Trophoblast cell (in vitro differentiated cells and primary cell): ENCODE data around the gene AKAP7.

ENCODE experiments used
- DNase-seq, 2 donors: peaks; one replicate each; pipeline ENCODE4 v3.0.0-alpha.2; 2016
- H2AFZ ChIP-seq: 2 replicates; pipeline ENCODE4 v1.6.1; 2013; ENCODE audit warnings: low read length, moderate library complexity, mild to moderate bottlenecking; ENCODE audit not compliant: insufficient read depth, poor library complexity
- H2AK5ac ChIP-seq: 2 replicates; pipeline ENCODE4 v1.6.1; 2013; ENCODE audit warnings: mild to moderate bottlenecking, low read length
- H2BK120ac ChIP-seq: 2 replicates; pipeline ENCODE4 v1.6.1; 2013; ENCODE audit warnings: low read length, mild to moderate bottlenecking, moderate library complexity; ENCODE audit not compliant: insufficient read depth, poor library complexity
- H2BK12ac ChIP-seq: 2 replicates; pipeline ENCODE4 v1.6.1; 2013; ENCODE audit warnings: mild to moderate bottlenecking, low read length, moderate library complexity
- H2BK5ac ChIP-seq: 2 replicates; pipeline ENCODE4 v1.6.1; 2013; ENCODE audit warnings: low read length, low read depth, moderate library complexity, mild to moderate bottlenecking; ENCODE audit not compliant: poor library complexity
- H3K14ac ChIP-seq: 2 replicates; pipeline ENCODE4 v1.6.1; 2013; ENCODE audit warnings: mild to moderate bottlenecking, low read length
- H3K18ac ChIP-seq: 2 replicates; pipeline ENCODE4 v1.6.1; 2013; ENCODE audit warnings: mild to moderate bottlenecking, low read length
- H3K23ac ChIP-seq: 2 replicates; pipeline ENCODE4 v1.6.1; 2013; ENCODE audit warnings: low read length
- H3K27ac ChIP-seq: 2 replicates; pipeline ENCODE4 v1.5.1; 2013; ENCODE audit warnings: low read depth, mild to moderate bottlenecking, inconsistent platforms, low read length, moderate library complexity
- H3K27me3 ChIP-seq: 2 replicates; pipeline ENCODE4 v1.6.1; 2013; ENCODE audit warnings: inconsistent platforms, mild to moderate bottlenecking, low read length, moderate library complexity; ENCODE audit not compliant: insufficient read depth
- H3K36me3 ChIP-seq, 2 experiments: 1 replicate in 1 of 2; 2 replicates in 1 of 2; pipeline ENCODE4 v1.6.1; 2013; ENCODE audit warnings: low read length in 2 of 2, mild to moderate bottlenecking in 2 of 2, moderate library complexity in 1 of 2; ENCODE audit not compliant: insufficient read depth in 2 of 2, control insufficient read depth in 1 of 2
- H3K4ac ChIP-seq: 2 replicates; pipeline ENCODE4 v1.6.1; 2013; ENCODE audit warnings: low read depth, mild to moderate bottlenecking, low read length, moderate library complexity
- H3K4me1 ChIP-seq, 2 experiments: 1 replicate in 1 of 2; 2 replicates in 1 of 2; pipeline ENCODE4 v1.6.1; 2013; ENCODE audit warnings: low read length in 2 of 2, mild to moderate bottlenecking in 2 of 2, moderate library complexity in 1 of 2; ENCODE audit not compliant: insufficient read depth in 2 of 2, control insufficient read depth in 1 of 2
- H3K4me2 ChIP-seq: 2 replicates; pipeline ENCODE4 v1.6.1; 2013; ENCODE audit warnings: inconsistent platforms, mild to moderate bottlenecking, low read length, moderate library complexity
- H3K4me3 ChIP-seq: 2 replicates; pipeline ENCODE4 v1.5.1; 2013; ENCODE audit warnings: mild to moderate bottlenecking, low read depth, low read length, inconsistent platforms
- H3K79me1 ChIP-seq: one replicate; pipeline ENCODE4 v1.6.1; 2013; ENCODE audit warnings: low read length
- H3K79me2 ChIP-seq: 2 replicates; pipeline ENCODE4 v1.6.1; 2013; ENCODE audit warnings: low read length, mild to moderate bottlenecking; ENCODE audit not compliant: control insufficient read depth, insufficient read depth, poor library complexity
- H3K9ac ChIP-seq: 2 replicates; pipeline ENCODE4 v1.6.1; 2013; ENCODE audit warnings: mild to moderate bottlenecking, low read length
- H3K9me3 ChIP-seq: 2 replicates; pipeline ENCODE4 v1.6.1; 2013; ENCODE audit warnings: low read depth, mild to moderate bottlenecking, control low read depth, inconsistent platforms, low read length; ENCODE audit not compliant: insufficient read depth
- H4K12ac ChIP-seq: 2 replicates; pipeline ENCODE4 v1.6.1; 2013; ENCODE audit warnings: low read depth, mild to moderate bottlenecking, low read length, moderate library complexity
- H4K8ac ChIP-seq: 2 replicates; pipeline ENCODE4 v1.6.1; 2013; ENCODE audit warnings: low read depth, mild to moderate bottlenecking, low read length, moderate library complexity
- H4K91ac ChIP-seq: one replicate; pipeline ENCODE4 v1.6.1; 2013; ENCODE audit warnings: low read depth, mild to moderate bottlenecking, low read length, moderate library complexity
- WGBS: extraction: QIAGEN DNeasy Blood & Tissue Kit; methylation state at CpG from one replicate; pipeline ENCODE4 v1.1.7; 2013; ENCODE audit warnings: missing lambda C conversion rate; ENCODE audit not compliant: insufficient read length, insufficient coverage; ENCODE audit errors: extremely low coverage; 5-methylcytosine and 5-hydroxymethylcytosine counted together

The AKAP7 gene

GRCh38 chr6:131173680-131174079, 38.4 kb downstream of the AKAP7 start:
- no CpG with 5 or more reads among the region's 1 CpG for WGBS
- no peak overlapping the region for H2AK5ac ChIP-seq
- no peak overlapping the region for H3K9ac ChIP-seq
- no peak overlapping the region for H4K91ac ChIP-seq
- no peak overlapping the region for H3K14ac ChIP-seq
- H3K18ac ChIP-seq, result no peak overlapping the region
- H3K23ac ChIP-seq, result no peak overlapping the region
- H3K79me2 ChIP-seq, result no peaks in the 10 kb centered on the region
- DNase-seq, result peak in 1 of 2 donors; percentile 32
- H3K4me2 ChIP-seq, result no peak overlapping the region
- no peak overlapping the region for H2BK12ac ChIP-seq
- H2BK120ac ChIP-seq, result no peak overlapping the region
- H3K27me3 ChIP-seq, result no peaks in the 10 kb centered on the region
- H4K8ac ChIP-seq, result no peak overlapping the region
- no peak overlapping the region for H2BK5ac ChIP-seq
- no peaks in the 10 kb centered on the region for H3K9me3 ChIP-seq
- no peak overlapping the region for H3K4me3 ChIP-seq
- no peak overlapping the region for H4K12ac ChIP-seq
- H3K36me3 ChIP-seq, result no peaks in the 10 kb centered on the region
- no peak overlapping the region for H3K4ac ChIP-seq
- no peak overlapping the region for H3K27ac ChIP-seq
- H2AFZ ChIP-seq, result no peak overlapping the region
- H3K4me1 ChIP-seq, result no peaks in the 10 kb centered on the region
- no peaks in the 10 kb centered on the region for H3K79me1 ChIP-seq

- H2BK120ac ChIP-seq, result no peak overlapping the region
- H3K79me1 ChIP-seq, result no peaks in the 10 kb centered on the region
- no peaks in the 10 kb centered on the region for H3K4me1 ChIP-seq
- H4K12ac ChIP-seq, result no peak overlapping the region
- no peaks in the 10 kb centered on the region for H3K36me3 ChIP-seq
- H3K23ac ChIP-seq, result no peak overlapping the region
- no peak for DNase-seq
- no peak overlapping the region for H4K8ac ChIP-seq
- no peak overlapping the region for H3K4me2 ChIP-seq
- H3K9ac ChIP-seq, result no peak overlapping the region
- H3K4me3 ChIP-seq, result no peak overlapping the region
- no peak overlapping the region for H2AFZ ChIP-seq
- H3K27ac ChIP-seq, result no peak overlapping the region
- H3K18ac ChIP-seq, result no peak overlapping the region
- H3K79me2 ChIP-seq, result no peaks in the 10 kb centered on the region
- WGBS, result no CpG with 5 or more reads among the region's 2 CpGs
- H3K14ac ChIP-seq, result no peak overlapping the region
- no peak overlapping the region for H3K4ac ChIP-seq
- no peak overlapping the region for H2BK12ac ChIP-seq
- H3K9me3 ChIP-seq, result no peaks in the 10 kb centered on the region
- no peak overlapping the region for H2AK5ac ChIP-seq
- H3K27me3 ChIP-seq, result no peaks in the 10 kb centered on the region
- H4K91ac ChIP-seq, result no peak overlapping the region
- H2BK5ac ChIP-seq, result no peak overlapping the region
Observed at GRCh38 chr6:131175564-131175963, 40.3 kb downstream of the AKAP7 start.

- Histone ChIP-seq H3K4me3 (no peak overlapping the region), H3K9me3 (no peaks in the 10 kb centered on the region), H4K8ac (no peak overlapping the region), H3K27me3 (no peaks in the 10 kb centered on the region), H3K79me1 (no peaks in the 10 kb centered on the region), H3K18ac (no peak overlapping the region), H2AFZ (no peak overlapping the region), H2BK120ac (no peak overlapping the region), H3K79me2 (no peaks in the 10 kb centered on the region), H2BK12ac (no peak overlapping the region), H3K23ac (no peak overlapping the region), H3K14ac (no peak overlapping the region), H2BK5ac (no peak overlapping the region), H3K4me1 (no peaks in the 10 kb centered on the region), H2AK5ac (no peak overlapping the region), H4K91ac (no peak overlapping the region), H3K9ac (no peak overlapping the region), H3K4ac (no peak overlapping the region), H3K4me2 (no peak overlapping the region), H3K36me3 (no peaks in the 10 kb centered on the region), H3K27ac (no peak overlapping the region), H4K12ac (no peak overlapping the region)
- no CpG with 5 or more reads among the region's 6 CpGs for WGBS
- DNase-seq, result no peak
Observed at GRCh38 chr6:131177996-131178395, 42.7 kb downstream of the AKAP7 start.

GRCh38 chr6:131182991-131183425, 47.7 kb downstream of the AKAP7 start:
- peak in 1 of 2 donors; percentile 14 for DNase-seq
- Histone ChIP-seq H2AK5ac (no peak overlapping the region), H3K27me3 (no peaks in the 10 kb centered on the region), H3K9me3 (peaks cover 2% of the 10 kb centered on the region), H3K4me1 (peaks cover 0 to 1% of the 10 kb centered on the region in 2 experiments), H3K14ac (no peak overlapping the region), H3K27ac (no peak overlapping the region), H3K4ac (no peak overlapping the region), H3K79me1 (no peaks in the 10 kb centered on the region), H3K23ac (no peak overlapping the region), H3K9ac (no peak overlapping the region), H3K79me2 (no peaks in the 10 kb centered on the region), H4K12ac (no peak overlapping the region), H3K4me3 (no peak overlapping the region), H2BK5ac (no peak overlapping the region), H3K4me2 (peak overlapping the region; percentile 16), H4K91ac (no peak overlapping the region), H3K18ac (no peak overlapping the region), H3K36me3 (no peaks in the 10 kb centered on the region), H2AFZ (no peak overlapping the region), H4K8ac (peak overlapping the region; percentile 70), H2BK120ac (no peak overlapping the region), H2BK12ac (no peak overlapping the region)
- WGBS, result no CpG with 5 or more reads among the region's 5 CpGs
